Measurements from ENCODE around the gene ALG9. TPM values are rescaled to one million over a fixed set of nuclear protein-coding genes. Genes with fewer than 3 reads are reported as not detected.

The ALG9 gene
- total and polyA plus RNA-seq, 2 of the 4 experiments (the other 2 are of a cell fraction) = 20.7 to 35.7 TPM

DNA sequence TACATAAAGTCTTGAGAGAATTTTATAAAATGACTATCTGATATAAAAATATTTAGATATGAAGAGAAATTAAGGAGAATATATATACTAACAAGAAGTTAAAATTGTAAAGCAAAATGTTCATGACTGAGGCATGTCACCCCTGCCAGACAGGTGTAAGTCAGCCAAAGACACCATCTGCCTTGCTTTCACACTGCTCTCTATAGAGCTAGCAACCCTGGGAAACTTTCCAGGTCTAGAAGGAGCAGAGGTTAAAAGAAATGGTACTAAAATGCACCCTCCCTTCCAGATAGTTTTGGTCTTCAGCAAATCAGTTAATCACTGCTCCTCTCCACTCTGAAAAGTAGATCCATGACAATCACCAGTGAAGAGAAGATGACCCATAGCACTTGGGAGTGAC lies 121.7 kb downstream of the ALG9 start:
- no peak overlapping the region for H4K8ac ChIP-seq (ENCODE audit: low read depth in 2 of 2, low read length in 2 of 2)
- H3K9me3 ChIP-seq (ENCODE audit: control insufficient read depth, insufficient read depth, low read length) = no peaks in the 10 kb centered on the region
- H4K20me1 ChIP-seq (ENCODE audit: insufficient read depth, low read length) = no peaks in the 10 kb centered on the region
- H3K4ac ChIP-seq (ENCODE audit: low read depth, low read length) = no peak overlapping the region
- H3K4me1 ChIP-seq (ENCODE audit: control insufficient read depth, insufficient read depth, low read length) = peaks cover 5% of the 10 kb centered on the region
- H2AFZ ChIP-seq (replicated peaks; ENCODE audit: low read length, poor library complexity) = no peak overlapping the region
- H3K4me2 ChIP-seq (ENCODE audit: low read depth, low read length) = no peak overlapping the region
- no peak overlapping the region for H3K9ac ChIP-seq (ENCODE audit: low read depth, low read length)
- no peak overlapping the region for H3K56ac ChIP-seq (ENCODE audit: extremely low read depth, insufficient read depth, low read length)
- ChIA-PET POLR2A (ENCODE audit: unreplicated experiment) (no interaction called here), CTCF (no interaction called here)
- TF ChIP-seq POLR2A (IDR thresholded peaks at IDR 0.05; ENCODE audit: low read depth, low read length) (no peak), CEBPB (IDR thresholded peaks at IDR 0.05; ENCODE audit: low read depth, low read length) (no peak), FOS (IDR thresholded peaks at IDR 0.05; ENCODE audit: low read depth, low read length) (no peak), BHLHE40 (IDR thresholded peaks at IDR 0.05; ENCODE audit: low read depth, low read length) (no peak), SMC3 (IDR thresholded peaks at IDR 0.05; ENCODE audit: low read depth, low read length) (no peak), MXI1 (IDR thresholded peaks at IDR 0.05; ENCODE audit: borderline replicate concordance, low read depth, low read length) (no peak), CHD1 (IDR thresholded peaks at IDR 0.05; ENCODE audit: low read depth, low read length) (no peak), USF2 (IDR thresholded peaks at IDR 0.05; ENCODE audit: low read depth, low read length) (no peak), RFX5 (IDR thresholded peaks at IDR 0.05; ENCODE audit: low read depth, low read length) (no peak), RCOR1 (IDR thresholded peaks at IDR 0.05; ENCODE audit: insufficient replicate concordance, low read length) (no peak), MAFK (IDR thresholded peaks at IDR 0.05; ENCODE audit: low read depth, low read length) (no peak), MAZ (IDR thresholded peaks at IDR 0.05; ENCODE audit: borderline replicate concordance, low read depth, low read length) (no peak), RAD21 (IDR thresholded peaks at IDR 0.05; ENCODE audit: low read length) (no peak), NFE2L2 (IDR thresholded peaks at IDR 0.05; ENCODE audit: low read depth, low read length) (no peak)
- TF ChIP-seq, protein P1, sequence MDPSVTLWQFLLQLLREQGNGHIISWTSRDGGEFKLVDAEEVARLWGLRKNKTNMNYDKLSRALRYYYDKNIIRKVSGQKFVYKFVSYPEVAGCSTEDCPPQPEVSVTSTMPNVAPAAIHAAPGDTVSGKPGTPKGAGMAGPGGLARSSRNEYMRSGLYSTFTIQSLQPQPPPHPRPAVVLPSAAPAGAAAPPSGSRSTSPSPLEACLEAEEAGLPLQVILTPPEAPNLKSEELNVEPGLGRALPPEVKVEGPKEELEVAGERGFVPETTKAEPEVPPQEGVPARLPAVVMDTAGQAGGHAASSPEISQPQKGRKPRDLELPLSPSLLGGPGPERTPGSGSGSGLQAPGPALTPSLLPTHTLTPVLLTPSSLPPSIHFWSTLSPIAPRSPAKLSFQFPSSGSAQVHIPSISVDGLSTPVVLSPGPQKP (IDR thresholded peaks at IDR 0.05; ENCODE audit: borderline replicate concordance, low read depth, low read length) = no peak
- TF ChIP-seq, protein P2, sequence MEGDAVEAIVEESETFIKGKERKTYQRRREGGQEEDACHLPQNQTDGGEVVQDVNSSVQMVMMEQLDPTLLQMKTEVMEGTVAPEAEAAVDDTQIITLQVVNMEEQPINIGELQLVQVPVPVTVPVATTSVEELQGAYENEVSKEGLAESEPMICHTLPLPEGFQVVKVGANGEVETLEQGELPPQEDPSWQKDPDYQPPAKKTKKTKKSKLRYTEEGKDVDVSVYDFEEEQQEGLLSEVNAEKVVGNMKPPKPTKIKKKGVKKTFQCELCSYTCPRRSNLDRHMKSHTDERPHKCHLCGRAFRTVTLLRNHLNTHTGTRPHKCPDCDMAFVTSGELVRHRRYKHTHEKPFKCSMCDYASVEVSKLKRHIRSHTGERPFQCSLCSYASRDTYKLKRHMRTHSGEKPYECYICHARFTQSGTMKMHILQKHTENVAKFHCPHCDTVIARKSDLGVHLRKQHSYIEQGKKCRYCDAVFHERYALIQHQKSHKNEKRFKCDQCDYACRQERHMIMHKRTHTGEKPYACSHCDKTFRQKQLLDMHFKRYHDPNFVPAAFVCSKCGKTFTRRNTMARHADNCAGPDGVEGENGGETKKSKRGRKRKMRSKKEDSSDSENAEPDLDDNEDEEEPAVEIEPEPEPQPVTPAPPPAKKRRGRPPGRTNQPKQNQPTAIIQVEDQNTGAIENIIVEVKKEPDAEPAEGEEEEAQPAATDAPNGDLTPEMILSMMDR (conservative IDR thresholded peaks at IDR 0.05; ENCODE audit: low read depth, low read length) = no peak
- no peak overlapping the region for H2AK5ac ChIP-seq (ENCODE audit: low read depth, low read length)
- peaks cover 47% of the 10 kb centered on the region for H3K36me3 ChIP-seq (ENCODE audit: control insufficient read depth, insufficient read depth, low read length)
- H2BK20ac ChIP-seq (ENCODE audit: low read depth, low read length) = no peak overlapping the region
- H2BK5ac ChIP-seq (ENCODE audit: low read depth, low read length, poor library complexity, severe bottlenecking) = no peak overlapping the region
- peaks cover 21 to 40% of the 10 kb centered on the region in 2 experiments for H3K79me1 ChIP-seq (ENCODE audit: low read depth in 1 of 2, low read length in 2 of 2)
- no peaks in the 10 kb centered on the region for H3K27me3 ChIP-seq (ENCODE audit: control insufficient read depth, insufficient read depth, low read length)
- in situ Hi-C loops (cut with MboI; ENCODE audit: low sequenced_read_pairs) = no loop called here
- H2BK15ac ChIP-seq (ENCODE audit: low read depth, low read length) = no peak overlapping the region
- intact Hi-C loops (cut with micrococcal nuclease) = no loop called here
- no peak overlapping the region for H4K91ac ChIP-seq (ENCODE audit: insufficient read depth, low read depth, low read length)
- H3K4me3 ChIP-seq (ENCODE audit: insufficient read depth, low read depth, low read length) = no peak overlapping the region
- H4K5ac ChIP-seq (ENCODE audit: low read depth, low read length) = no peak overlapping the region
- no peak overlapping the region for H3K27ac ChIP-seq (ENCODE audit: insufficient read depth, low read length)
- no peak overlapping the region for H2BK120ac ChIP-seq (ENCODE audit: low read depth, low read length)
- DNase-seq = no peak
- no peak overlapping the region for H2AK9ac ChIP-seq (replicated peaks; ENCODE audit: low read depth, low read length, poor library complexity)
- no peak overlapping the region for H3K14ac ChIP-seq (replicated peaks; ENCODE audit: low read depth, low read length)
- no TSS peak for BruUV-seq (replicated peaks)
- no peak for ATAC-seq (ENCODE audit: low read depth)
- peaks cover 9% of the 10 kb centered on the region for H3K9me1 ChIP-seq (ENCODE audit: insufficient read depth, low read length)
- H3K23ac ChIP-seq (ENCODE audit: low read depth, low read length) = no peak overlapping the region
- dilution Hi-C loops (cut with HindIII; ENCODE audit: low sequenced_read_pairs, unreplicated experiment) = no loop called here
- no peak overlapping the region for H3K18ac ChIP-seq (ENCODE audit: low read depth, low read length)
